Measurements from ENCODE around the gene TMEM132E.

TMEM132E gene

GRCh38 chr17:34579017-34579946 is at the start of gene TMEM132E:
Gene TMEM132E (plus strand): TSS chr17:34579582. CDS start chr17:34581077, 1,495 bp downstream.
- Histone ChIP-seq H2AFZ (ENCODE audit: low read depth, low read length, severe bottlenecking) (no peak within 1 kb of the TSS), H3K27me3 (ENCODE audit: low read length) (no peaks in the 10 kb centered on the region)

GRCh38 chr17:34530918-34531317 is 48.5 kb upstream of the TMEM132E start:
- no peak overlapping the region for H3K4me3 ChIP-seq (ENCODE audit: insufficient read depth, low read length, poor library complexity, severe bottlenecking)
- TF ChIP-seq EZH2phosphoT487 (conservative IDR thresholded peaks at IDR 0.05; ENCODE audit: low read length) (no peak), CTCF (IDR thresholded peaks at IDR 0.05; ENCODE audit: insufficient read depth, low read length, poor library complexity, severe bottlenecking) (no peak)
- no peaks in the 10 kb centered on the region for H3K79me2 ChIP-seq (ENCODE audit: insufficient read depth, low read length)
- H3F3A ChIP-seq (ENCODE audit: insufficient read depth): no peaks in the 10 kb centered on the region
- H4K20me1 ChIP-seq (ENCODE audit: low read depth, low read length): no peaks in the 10 kb centered on the region
- no peaks in the 10 kb centered on the region for H3K27me3 ChIP-seq (ENCODE audit: low read length)
- H3K4me2 ChIP-seq (ENCODE audit: low read depth, low read length, poor library complexity, severe bottlenecking): no peak overlapping the region
- no peak overlapping the region for H3K9ac ChIP-seq (ENCODE audit: low read length)
- no peak overlapping the region for H3K27ac ChIP-seq (ENCODE audit: low read depth, low read length)
- H3K9me3 ChIP-seq (ENCODE audit: insufficient read depth, low read length): no peaks in the 10 kb centered on the region
- no peaks in the 10 kb centered on the region for H3K36me3 ChIP-seq (ENCODE audit: low read length)
- H3K9me2 ChIP-seq (replicated peaks; ENCODE audit: insufficient read depth, low read length): no peaks in the 10 kb centered on the region
- no peak overlapping the region for H2AFZ ChIP-seq (ENCODE audit: low read depth, low read length, severe bottlenecking)

More at GRCh38 chr17:34579017-34579946, at the start of gene TMEM132E:
- TF ChIP-seq CTCF (IDR thresholded peaks at IDR 0.05; ENCODE audit: insufficient read depth, low read length, poor library complexity, severe bottlenecking): no peak
- no peak for TF ChIP-seq EZH2phosphoT487 (conservative IDR thresholded peaks at IDR 0.05; ENCODE audit: low read length)
- Histone ChIP-seq H3K9me3 (ENCODE audit: insufficient read depth, low read length) (no peaks in the 10 kb centered on the region), H3K4me3 (ENCODE audit: insufficient read depth, low read length, poor library complexity, severe bottlenecking) (no peak within 1 kb of the TSS), H3K27ac (ENCODE audit: low read depth, low read length) (no peak within 1 kb of the TSS), H3F3A (ENCODE audit: insufficient read depth) (no peaks in the 10 kb centered on the region), H3K4me2 (ENCODE audit: low read depth, low read length, poor library complexity, severe bottlenecking) (no peak within 1 kb of the TSS), H4K20me1 (ENCODE audit: low read depth, low read length) (no peaks in the 10 kb centered on the region), H3K9me2 (replicated peaks; ENCODE audit: insufficient read depth, low read length) (no peaks in the 10 kb centered on the region), H3K79me2 (ENCODE audit: insufficient read depth, low read length) (no peaks in the 10 kb centered on the region), H3K36me3 (ENCODE audit: low read length) (no peaks in the 10 kb centered on the region), H3K9ac (ENCODE audit: low read length) (no peak within 1 kb of the TSS)

GRCh38 chr17:34532281-34533065 is 46.9 kb upstream of the TMEM132E start:
- H3K9me2 ChIP-seq (replicated peaks; ENCODE audit: insufficient read depth, low read length): no peaks in the 10 kb centered on the region
- no peaks in the 10 kb centered on the region for H3K27me3 ChIP-seq (ENCODE audit: low read length)
- no peaks in the 10 kb centered on the region for H3K36me3 ChIP-seq (ENCODE audit: low read length)
- H3F3A ChIP-seq (ENCODE audit: insufficient read depth): no peaks in the 10 kb centered on the region
- no peak overlapping the region for H3K27ac ChIP-seq (ENCODE audit: low read depth, low read length)
- H3K4me2 ChIP-seq (ENCODE audit: low read depth, low read length, poor library complexity, severe bottlenecking): no peak overlapping the region
- no peak for TF ChIP-seq EZH2phosphoT487 (conservative IDR thresholded peaks at IDR 0.05; ENCODE audit: low read length)
- TF ChIP-seq CTCF (IDR thresholded peaks at IDR 0.05; ENCODE audit: insufficient read depth, low read length, poor library complexity, severe bottlenecking): no peak
- no peaks in the 10 kb centered on the region for H3K79me2 ChIP-seq (ENCODE audit: insufficient read depth, low read length)
- no peak overlapping the region for H2AFZ ChIP-seq (ENCODE audit: low read depth, low read length, severe bottlenecking)
- no peak overlapping the region for H3K9ac ChIP-seq (ENCODE audit: low read length)
- no peaks in the 10 kb centered on the region for H3K9me3 ChIP-seq (ENCODE audit: insufficient read depth, low read length)
- no peaks in the 10 kb centered on the region for H4K20me1 ChIP-seq (ENCODE audit: low read depth, low read length)
- no peak overlapping the region for H3K4me3 ChIP-seq (ENCODE audit: insufficient read depth, low read length, poor library complexity, severe bottlenecking)
